KMS-11 (cell line): Measurements from ENCODE around the gene PNLIPRP1.

ENCODE experiments used
- H2AFZ ChIP-seq: fragments of 200-600 bp; sonication (generic); 2 replicates; pipeline ENCODE4 v1.6.1; 2016; ENCODE audit warnings: antibody characterized with exemption, mixed run types, low read depth
- H3K27ac ChIP-seq: fragments of 200-600 bp; sonication (generic); 2 replicates; pipeline ENCODE4 v1.6.1; 2016; ENCODE audit warnings: mild to moderate bottlenecking, mixed run types
- H3K27me3 ChIP-seq: fragments of 200-600 bp; sonication (generic); 2 replicates; pipeline ENCODE4 v1.6.1; 2017; ENCODE audit warnings: mild to moderate bottlenecking, low read depth, mixed run types, moderate library complexity; ENCODE audit not compliant: insufficient read depth
- H3K36me3 ChIP-seq: fragments of 200-600 bp; sonication (generic); 2 replicates; pipeline ENCODE4 v1.6.1; 2017; ENCODE audit warnings: mild to moderate bottlenecking, mixed run types; ENCODE audit not compliant: insufficient read depth
- H3K4me1 ChIP-seq: fragments of 200-600 bp; sonication (generic); 2 replicates; pipeline ENCODE4 v1.6.1; 2016; ENCODE audit warnings: mild to moderate bottlenecking, low read depth, mixed run types; ENCODE audit not compliant: poor library complexity, severe bottlenecking
- H3K4me2 ChIP-seq: fragments of 200-600 bp; sonication (generic); 2 replicates; pipeline ENCODE4 v1.7.0; 2016; ENCODE audit warnings: mild to moderate bottlenecking, mixed run types
- H3K4me3 ChIP-seq: fragments of 200-600 bp; sonication (generic); IDR thresholded peaks from 2 replicates; pipeline ENCODE4 v1.6.1; 2017; ENCODE audit warnings: low read depth, low read length, mixed read lengths; ENCODE audit not compliant: insufficient read depth
- H3K79me2 ChIP-seq: fragments of 200-600 bp; sonication (generic); 2 replicates; pipeline ENCODE4 v1.6.1; 2016; ENCODE audit warnings: low read depth, mixed run types; ENCODE audit not compliant: insufficient read depth
- H3K9ac ChIP-seq: fragments of 200-600 bp; sonication (generic); 2 replicates; pipeline ENCODE4 v1.6.1; 2016; ENCODE audit warnings: mild to moderate bottlenecking, mixed run types
- H4K20me1 ChIP-seq: fragments of 200-600 bp; sonication (generic); 2 replicates; pipeline ENCODE4 v1.6.1; 2016; ENCODE audit warnings: mild to moderate bottlenecking, mixed run types; ENCODE audit not compliant: insufficient read depth
- TF ChIP-seq, protein P1 (sequence below): fragments of 200-600 bp; sonication (generic); conservative IDR thresholded peaks from 2 replicates; pipeline ENCODE4 v1.6.1; 2017; ENCODE audit warnings: low read depth, mild to moderate bottlenecking, antibody characterized with exemption, low read length, moderate library complexity, mixed read lengths

PNLIPRP1 gene

DNA sequence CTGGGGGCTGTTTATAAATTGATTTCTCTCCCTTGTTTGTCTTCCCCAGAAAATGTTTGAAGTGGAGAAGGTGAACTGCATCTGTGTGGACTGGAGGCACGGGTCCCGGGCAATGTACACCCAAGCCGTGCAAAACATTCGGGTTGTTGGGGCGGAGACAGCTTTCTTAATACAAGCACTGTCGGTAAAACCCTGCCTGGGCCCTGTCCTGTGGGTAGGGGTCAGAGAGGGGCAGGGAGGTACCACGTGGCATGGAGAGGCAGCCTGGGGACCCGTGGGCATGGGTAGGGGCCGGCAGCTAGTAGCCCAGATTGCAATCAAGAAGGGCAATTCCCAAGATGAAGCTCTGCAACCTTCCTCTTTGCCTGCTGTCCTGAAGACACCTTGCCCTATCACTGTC is 36.1 kb downstream of the PNLIPRP1 start:
- Histone ChIP-seq H3K4me1 (no peaks in the 10 kb centered on the region), H2AFZ (no peak overlapping the region), H3K9ac (no peak overlapping the region), H3K4me3 (no peak overlapping the region), H3K36me3 (no peaks in the 10 kb centered on the region), H3K79me2 (no peaks in the 10 kb centered on the region), H4K20me1 (no peaks in the 10 kb centered on the region), H3K27me3 (no peaks in the 10 kb centered on the region), H3K27ac (no peak overlapping the region), H3K4me2 (no peak overlapping the region)
- TF ChIP-seq, protein P1, sequence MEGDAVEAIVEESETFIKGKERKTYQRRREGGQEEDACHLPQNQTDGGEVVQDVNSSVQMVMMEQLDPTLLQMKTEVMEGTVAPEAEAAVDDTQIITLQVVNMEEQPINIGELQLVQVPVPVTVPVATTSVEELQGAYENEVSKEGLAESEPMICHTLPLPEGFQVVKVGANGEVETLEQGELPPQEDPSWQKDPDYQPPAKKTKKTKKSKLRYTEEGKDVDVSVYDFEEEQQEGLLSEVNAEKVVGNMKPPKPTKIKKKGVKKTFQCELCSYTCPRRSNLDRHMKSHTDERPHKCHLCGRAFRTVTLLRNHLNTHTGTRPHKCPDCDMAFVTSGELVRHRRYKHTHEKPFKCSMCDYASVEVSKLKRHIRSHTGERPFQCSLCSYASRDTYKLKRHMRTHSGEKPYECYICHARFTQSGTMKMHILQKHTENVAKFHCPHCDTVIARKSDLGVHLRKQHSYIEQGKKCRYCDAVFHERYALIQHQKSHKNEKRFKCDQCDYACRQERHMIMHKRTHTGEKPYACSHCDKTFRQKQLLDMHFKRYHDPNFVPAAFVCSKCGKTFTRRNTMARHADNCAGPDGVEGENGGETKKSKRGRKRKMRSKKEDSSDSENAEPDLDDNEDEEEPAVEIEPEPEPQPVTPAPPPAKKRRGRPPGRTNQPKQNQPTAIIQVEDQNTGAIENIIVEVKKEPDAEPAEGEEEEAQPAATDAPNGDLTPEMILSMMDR, result no peak

DNA sequence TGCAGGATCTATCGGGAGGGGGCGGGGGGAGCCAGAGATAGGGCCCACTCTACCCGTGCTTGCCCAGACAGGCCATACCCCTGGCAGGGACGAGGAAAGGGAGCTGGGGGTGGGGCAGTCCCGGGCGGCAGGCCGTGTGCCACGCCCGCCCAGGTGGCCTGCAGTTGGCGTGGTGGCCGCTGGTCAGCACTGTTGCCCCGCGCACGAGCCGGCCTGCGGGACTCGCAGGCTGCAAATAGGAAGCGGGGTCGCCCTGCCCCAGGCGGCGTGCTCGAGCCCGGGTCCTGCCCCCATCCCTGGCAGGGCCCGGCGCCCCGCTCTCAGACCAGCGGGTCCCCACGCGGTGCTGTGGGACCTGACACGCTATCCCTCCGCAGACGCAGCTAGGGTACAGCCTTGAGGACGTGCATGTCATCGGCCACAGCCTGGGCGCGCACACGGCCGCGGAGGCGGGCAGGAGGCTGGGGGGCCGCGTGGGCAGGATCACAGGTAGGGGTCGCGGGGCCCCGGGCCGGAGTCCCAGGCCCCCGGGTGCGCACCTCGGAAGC is 36.7 kb downstream of the PNLIPRP1 start:
- Histone ChIP-seq H3K79me2 (no peaks in the 10 kb centered on the region), H3K27me3 (no peaks in the 10 kb centered on the region), H3K4me1 (no peaks in the 10 kb centered on the region), H3K36me3 (no peaks in the 10 kb centered on the region), H3K9ac (no peak overlapping the region), H3K4me2 (no peak overlapping the region), H2AFZ (no peak overlapping the region), H4K20me1 (no peaks in the 10 kb centered on the region), H3K4me3 (no peak overlapping the region), H3K27ac (no peak overlapping the region)
- TF ChIP-seq, protein P1, result no peak

DNA sequence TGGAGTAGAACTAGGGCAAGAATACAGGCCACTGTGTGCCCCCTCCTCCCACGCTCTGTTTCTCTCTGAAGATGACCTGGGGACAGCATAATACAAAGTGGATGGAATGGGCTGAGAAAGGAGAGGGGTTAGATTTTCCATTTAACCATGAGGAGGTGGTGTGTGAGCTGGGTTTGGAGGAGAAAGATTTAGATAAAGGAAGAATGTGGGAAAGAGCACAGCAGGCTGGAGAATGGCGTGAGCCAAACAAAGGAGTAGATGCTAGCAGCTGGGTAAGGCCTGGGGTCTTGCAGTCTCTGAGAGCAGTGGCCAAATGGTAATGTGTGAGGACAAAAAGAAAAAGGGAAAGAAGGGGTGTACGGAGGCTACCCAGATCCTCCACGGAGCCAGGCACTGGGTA is 38.6 kb downstream of the PNLIPRP1 start:
- no peaks in the 10 kb centered on the region for H4K20me1 ChIP-seq
- no peak overlapping the region for H3K27ac ChIP-seq
- H3K79me2 ChIP-seq, result no peaks in the 10 kb centered on the region
- H3K4me2 ChIP-seq, result no peak overlapping the region
- no peaks in the 10 kb centered on the region for H3K36me3 ChIP-seq
- no peak overlapping the region for H3K9ac ChIP-seq
- no peaks in the 10 kb centered on the region for H3K27me3 ChIP-seq
- TF ChIP-seq, protein P1, result no peak
- H2AFZ ChIP-seq, result no peak overlapping the region
- H3K4me1 ChIP-seq, result no peaks in the 10 kb centered on the region
- H3K4me3 ChIP-seq, result no peak overlapping the region

DNA sequence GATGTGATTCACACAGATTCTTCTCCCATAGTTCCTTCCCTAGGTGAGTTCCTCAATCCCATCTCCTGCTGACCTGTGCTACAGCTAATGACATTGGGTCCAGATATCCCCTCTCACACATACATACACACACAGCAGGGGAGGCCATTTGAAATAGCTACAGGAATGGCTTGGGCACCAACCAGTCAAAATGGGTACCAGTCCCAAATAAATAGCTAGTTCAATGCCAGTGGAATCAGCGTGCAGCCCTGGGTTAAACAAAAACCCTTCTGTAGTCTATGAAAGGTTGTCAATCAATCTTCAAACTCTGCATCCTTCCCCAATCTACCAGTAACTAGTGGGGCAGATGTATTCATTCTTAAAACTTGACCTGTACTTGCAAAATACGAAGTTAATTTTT is 39.3 kb downstream of the PNLIPRP1 start:
- Histone ChIP-seq H3K79me2 (no peaks in the 10 kb centered on the region), H3K36me3 (no peaks in the 10 kb centered on the region), H3K27me3 (no peaks in the 10 kb centered on the region), H3K4me2 (no peak overlapping the region), H3K27ac (no peak overlapping the region), H3K9ac (no peak overlapping the region), H3K4me3 (no peak overlapping the region), H2AFZ (no peak overlapping the region), H3K4me1 (no peaks in the 10 kb centered on the region), H4K20me1 (no peaks in the 10 kb centered on the region)
- TF ChIP-seq, protein P1, result no peak

DNA sequence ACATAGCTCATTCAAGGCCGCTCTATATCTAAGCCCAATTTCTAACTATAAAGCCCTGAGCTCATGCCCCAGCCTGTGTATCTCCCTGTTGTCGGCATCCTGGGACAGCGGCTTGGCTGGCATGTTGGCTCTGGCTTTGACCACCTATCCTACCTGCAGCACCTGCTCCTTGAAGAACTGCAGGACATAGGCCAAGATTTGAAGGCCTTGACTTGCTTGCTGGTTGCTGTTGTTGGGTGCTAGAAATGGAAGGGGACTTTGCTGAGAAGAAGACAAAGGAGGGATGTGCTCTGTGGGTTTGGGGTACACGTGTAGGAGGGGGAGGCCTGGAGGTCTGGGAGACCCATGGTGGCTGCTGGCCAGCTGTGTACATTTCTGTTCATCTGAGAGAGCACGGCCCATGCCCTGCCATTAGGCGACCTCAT is 41.1 kb downstream of the PNLIPRP1 start:
- H3K79me2 ChIP-seq, result no peaks in the 10 kb centered on the region
- no peaks in the 10 kb centered on the region for H4K20me1 ChIP-seq
- no peak overlapping the region for H2AFZ ChIP-seq
- TF ChIP-seq, protein P1, result no peak
- no peaks in the 10 kb centered on the region for H3K27me3 ChIP-seq
- no peak overlapping the region for H3K4me3 ChIP-seq
- H3K4me1 ChIP-seq, result no peaks in the 10 kb centered on the region
- H3K27ac ChIP-seq, result no peak overlapping the region
- no peak overlapping the region for H3K9ac ChIP-seq
- no peaks in the 10 kb centered on the region for H3K36me3 ChIP-seq
- H3K4me2 ChIP-seq, result no peak overlapping the region
